Mesothelial cell of epicardium (in vitro differentiated cells): ENCODE data around the gene STAB1. TPM values are rescaled to one million over a fixed set of nuclear protein-coding genes. Genes with fewer than 3 reads are reported as not detected.

Experiments used
- DNase-seq, 2 experiments: peaks; one replicate each; pipeline ENCODE4 v3.0.0; 2021; ENCODE audit warnings: low spot score in 2 of 2; ENCODE audit not compliant: unreplicated experiment in 2 of 2
- H3K27ac Mint-ChIP-seq: 2 replicates; pipeline ENCODE4 v1.8.0; 2021; ENCODE audit warnings: mixed read lengths
- H3K27me3 Mint-ChIP-seq: 2 replicates; pipeline ENCODE4 v1.8.0; 2021; ENCODE audit warnings: low read depth, mixed read lengths
- H3K36me3 Mint-ChIP-seq: 2 replicates; pipeline ENCODE4 v1.8.0; 2021; ENCODE audit warnings: mixed read lengths
- H3K4me1 Mint-ChIP-seq: 2 replicates; pipeline ENCODE4 v1.8.0; 2021; ENCODE audit warnings: mixed read lengths
- H3K4me3 Mint-ChIP-seq: 2 replicates; pipeline ENCODE4 v1.8.0; 2021; ENCODE audit warnings: mild to moderate bottlenecking, moderate library complexity, mixed read lengths
- H3K9me3 Mint-ChIP-seq: 2 replicates; pipeline ENCODE4 v1.8.0; 2021; ENCODE audit warnings: mixed read lengths
- total RNA-seq: library from RNA; stranded (reverse); gene quantifications from 3 replicates; pipeline ENCODE4 v1.2.1, GENCODE V29; 2021
- TF ChIP-seq, protein P1 (sequence below): fragments of 200-600 bp; sonication (generic); IDR thresholded peaks from one replicate; pipeline ENCODE4 v1.5.0; 2021; ENCODE audit warnings: antibody characterized with exemption; ENCODE audit not compliant: unreplicated experiment

The STAB1 gene
- total RNA-seq, 1 donor from 2014 or later, result 0.29 TPM

DNA sequence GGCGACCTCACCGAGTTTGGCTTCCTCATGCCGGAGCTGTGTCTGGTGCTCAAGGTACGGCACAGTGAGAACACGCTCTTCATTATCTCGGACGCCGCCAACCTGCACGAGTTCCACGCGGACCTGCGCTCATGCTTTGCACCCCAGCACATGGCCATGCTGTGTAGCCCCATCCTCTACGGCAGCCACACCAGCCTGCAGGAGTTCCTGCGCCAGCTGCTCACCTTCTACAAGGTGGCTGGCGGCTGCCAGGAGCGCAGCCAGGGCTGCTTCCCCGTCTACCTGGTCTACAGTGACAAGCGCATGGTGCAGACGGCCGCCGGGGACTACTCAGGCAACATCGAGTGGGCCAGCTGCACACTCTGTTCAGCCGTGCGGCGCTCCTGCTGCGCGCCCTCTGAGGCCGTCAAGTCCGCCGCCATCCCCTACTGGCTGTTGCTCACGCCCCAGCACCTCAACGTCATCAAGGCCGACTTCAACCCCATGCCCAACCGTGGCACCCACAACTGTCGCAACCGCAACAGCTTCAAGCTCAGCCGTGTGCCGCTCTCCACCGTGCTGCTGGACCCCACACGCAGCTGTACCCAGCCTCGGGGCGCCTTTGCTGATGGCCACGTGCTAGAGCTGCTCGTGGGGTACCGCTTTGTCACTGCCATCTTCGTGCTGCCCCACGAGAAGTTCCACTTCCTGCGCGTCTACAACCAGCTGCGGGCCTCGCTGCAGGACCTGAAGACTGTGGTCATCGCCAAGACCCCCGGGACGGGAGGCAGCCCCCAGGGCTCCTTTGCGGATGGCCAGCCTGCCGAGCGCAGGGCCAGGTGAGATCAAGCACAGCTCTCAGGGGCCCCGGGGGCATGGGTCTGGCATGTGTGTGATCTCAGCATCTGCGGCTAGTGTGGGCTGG, 7.1 kb upstream of the STAB1 start:
- Mint-ChIP-seq H3K27ac (no peak overlapping the region), H3K9me3 (no peaks in the 10 kb centered on the region), H3K36me3 (peaks cover 33% of the 10 kb centered on the region), H3K4me1 (peaks cover 30% of the 10 kb centered on the region), H3K27me3 (no peaks in the 10 kb centered on the region), H3K4me3 (no peak overlapping the region)
- TF ChIP-seq, protein P1, sequence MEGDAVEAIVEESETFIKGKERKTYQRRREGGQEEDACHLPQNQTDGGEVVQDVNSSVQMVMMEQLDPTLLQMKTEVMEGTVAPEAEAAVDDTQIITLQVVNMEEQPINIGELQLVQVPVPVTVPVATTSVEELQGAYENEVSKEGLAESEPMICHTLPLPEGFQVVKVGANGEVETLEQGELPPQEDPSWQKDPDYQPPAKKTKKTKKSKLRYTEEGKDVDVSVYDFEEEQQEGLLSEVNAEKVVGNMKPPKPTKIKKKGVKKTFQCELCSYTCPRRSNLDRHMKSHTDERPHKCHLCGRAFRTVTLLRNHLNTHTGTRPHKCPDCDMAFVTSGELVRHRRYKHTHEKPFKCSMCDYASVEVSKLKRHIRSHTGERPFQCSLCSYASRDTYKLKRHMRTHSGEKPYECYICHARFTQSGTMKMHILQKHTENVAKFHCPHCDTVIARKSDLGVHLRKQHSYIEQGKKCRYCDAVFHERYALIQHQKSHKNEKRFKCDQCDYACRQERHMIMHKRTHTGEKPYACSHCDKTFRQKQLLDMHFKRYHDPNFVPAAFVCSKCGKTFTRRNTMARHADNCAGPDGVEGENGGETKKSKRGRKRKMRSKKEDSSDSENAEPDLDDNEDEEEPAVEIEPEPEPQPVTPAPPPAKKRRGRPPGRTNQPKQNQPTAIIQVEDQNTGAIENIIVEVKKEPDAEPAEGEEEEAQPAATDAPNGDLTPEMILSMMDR, result no peak
- DNase-seq, result no peak

DNA sequence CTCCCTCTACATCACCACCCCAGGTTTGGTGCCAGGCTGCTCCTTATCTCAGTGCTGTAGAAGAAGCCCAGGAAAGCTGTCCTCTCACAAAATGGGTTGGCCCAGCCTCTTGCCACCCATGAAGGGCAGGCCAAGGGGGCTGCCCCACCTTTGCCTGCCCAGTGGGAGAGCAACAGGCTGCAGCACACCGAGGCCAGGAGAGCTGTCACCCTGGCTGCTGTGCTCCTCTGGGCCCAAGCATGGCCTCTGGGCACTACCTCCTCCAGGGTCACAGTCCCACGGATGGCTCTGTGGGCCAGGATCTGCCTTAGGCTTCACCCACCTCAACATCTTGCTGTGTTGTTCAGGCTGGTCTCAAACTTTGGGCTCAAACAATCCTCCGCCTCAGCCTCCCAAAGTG, 6.4 kb upstream of the STAB1 start:
- no peaks in the 10 kb centered on the region for H3K9me3 Mint-ChIP-seq
- H3K4me1 Mint-ChIP-seq, result peaks cover 23% of the 10 kb centered on the region
- TF ChIP-seq, protein P1, result no peak
- H3K27me3 Mint-ChIP-seq, result no peaks in the 10 kb centered on the region
- H3K36me3 Mint-ChIP-seq, result peaks cover 33% of the 10 kb centered on the region
- no peak for DNase-seq
- H3K4me3 Mint-ChIP-seq, result no peak overlapping the region
- H3K27ac Mint-ChIP-seq, result no peak overlapping the region

DNA sequence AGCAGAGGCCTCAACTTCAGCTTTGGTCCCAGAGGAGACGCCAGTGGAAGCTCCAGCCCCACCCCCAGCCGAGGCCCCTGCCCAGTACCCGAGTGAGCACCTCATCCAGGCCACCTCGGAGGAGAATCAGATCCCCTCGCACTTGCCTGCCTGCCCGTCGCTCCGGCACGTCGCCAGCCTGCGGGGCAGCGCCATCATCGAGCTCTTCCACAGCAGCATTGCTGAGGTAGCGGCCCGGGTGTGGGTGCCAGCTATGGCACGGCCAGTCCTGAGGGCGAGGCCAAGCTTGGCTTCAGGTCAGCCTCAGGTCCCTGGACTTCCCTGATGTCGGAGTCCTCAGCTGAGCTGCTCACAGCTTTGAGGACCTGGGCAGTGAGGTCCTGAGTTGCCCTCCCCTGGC, 5.7 kb upstream of the STAB1 start:
- Mint-ChIP-seq H3K4me3 (no peak overlapping the region), H3K36me3 (peaks cover 33% of the 10 kb centered on the region), H3K27me3 (no peaks in the 10 kb centered on the region), H3K27ac (no peak overlapping the region), H3K9me3 (no peaks in the 10 kb centered on the region), H3K4me1 (peaks cover 19% of the 10 kb centered on the region)
- TF ChIP-seq, protein P1, result no peak
- DNase-seq, result no peak

DNA sequence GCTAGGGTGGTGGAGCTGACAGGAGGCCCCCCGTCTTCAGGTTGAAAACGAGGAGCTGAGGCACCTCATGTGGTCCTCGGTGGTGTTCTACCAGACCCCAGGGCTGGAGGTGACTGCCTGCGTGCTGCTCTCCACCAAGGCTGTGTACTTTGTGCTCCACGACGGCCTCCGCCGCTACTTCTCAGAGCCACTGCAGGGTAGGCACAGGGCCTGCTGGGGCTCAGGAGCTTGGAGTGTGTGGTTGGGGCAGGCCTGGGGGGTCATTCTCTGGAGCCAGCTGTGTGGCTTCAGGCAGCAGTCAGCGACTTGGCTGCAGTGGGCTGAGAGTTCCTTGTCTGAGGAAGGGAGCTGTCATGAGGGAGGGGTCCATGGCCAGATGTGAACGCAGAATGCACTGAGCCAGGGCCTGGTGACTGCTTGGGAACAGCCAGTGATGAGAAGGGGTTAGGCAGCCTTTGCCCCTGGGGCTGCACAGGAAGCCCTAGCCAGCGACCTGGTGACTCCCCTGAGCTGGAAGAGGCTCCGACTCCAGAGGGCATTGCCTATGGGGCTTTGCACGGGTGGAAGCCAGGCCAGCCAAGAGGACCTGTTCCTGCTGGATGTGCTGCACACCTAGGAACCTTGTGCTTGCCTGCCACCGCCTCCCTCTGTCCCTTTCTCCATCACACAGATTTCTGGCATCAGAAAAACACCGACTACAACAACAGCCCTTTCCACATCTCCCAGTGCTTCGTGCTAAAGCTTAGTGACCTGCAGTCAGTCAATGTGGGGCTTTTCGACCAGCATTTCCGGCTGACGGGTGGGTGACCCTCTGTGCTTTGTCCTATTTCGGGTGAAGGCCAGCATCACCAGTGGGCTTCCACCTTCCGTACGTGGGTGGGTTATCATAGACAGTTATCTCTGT, 4.9 kb upstream of the STAB1 start:
- H3K36me3 Mint-ChIP-seq, result peaks cover 33% of the 10 kb centered on the region
- no peak overlapping the region for H3K27ac Mint-ChIP-seq
- no peak overlapping the region for H3K4me3 Mint-ChIP-seq

DNA sequence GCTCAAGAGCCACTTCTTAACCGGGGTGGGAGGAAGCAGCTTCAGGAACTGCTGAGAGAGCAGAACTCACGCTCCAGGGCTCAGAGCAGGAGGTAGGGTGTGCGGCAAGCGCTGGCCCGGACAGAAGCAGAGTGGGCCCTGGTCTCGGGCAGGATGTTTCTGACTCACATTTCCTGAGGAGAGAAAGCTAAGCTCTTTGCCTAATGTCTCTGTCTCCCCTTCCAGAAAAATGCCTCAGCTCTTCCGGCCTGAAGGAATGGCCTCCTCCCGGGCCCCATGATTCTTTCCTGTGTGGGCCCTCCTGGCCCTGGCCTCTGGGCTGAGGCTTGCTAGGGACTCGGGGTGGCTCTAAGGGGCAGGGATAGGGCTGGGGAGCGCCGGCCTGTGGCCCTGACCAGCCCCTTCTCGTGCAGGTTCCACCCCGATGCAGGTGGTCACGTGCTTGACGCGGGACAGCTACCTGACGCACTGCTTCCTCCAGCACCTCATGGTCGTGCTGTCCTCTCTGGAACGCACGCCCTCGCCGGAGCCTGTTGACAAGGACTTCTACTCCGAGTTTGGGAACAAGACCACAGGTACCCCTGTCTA, 4.1 kb upstream of the STAB1 start:
- Mint-ChIP-seq H3K4me1 (peaks cover 4% of the 10 kb centered on the region), H3K4me3 (no peak overlapping the region), H3K36me3 (peaks cover 28% of the 10 kb centered on the region), H3K27ac (no peak overlapping the region), H3K27me3 (no peaks in the 10 kb centered on the region), H3K9me3 (no peaks in the 10 kb centered on the region)
- TF ChIP-seq, protein P1, result no peak
- DNase-seq, result no peak

More for the DNA sequence above, 4.9 kb upstream of the STAB1 start:
- Mint-ChIP-seq H3K27me3 (no peaks in the 10 kb centered on the region), H3K9me3 (no peaks in the 10 kb centered on the region), H3K4me1 (peaks cover 12% of the 10 kb centered on the region)
- TF ChIP-seq, protein P1, result no peak
- DNase-seq, result no peak
